Mononuclear cell (primary cell): ENCODE data around the gene LGR6. TPM values are rescaled to one million over a fixed set of nuclear protein-coding genes. Genes with fewer than 3 reads are reported as not detected.

Source experiments
- H3K27me3 ChIP-seq: 2 replicates; pipeline ENCODE4 v1.6.0; 2011; ENCODE audit warnings: low read length, control low read depth; ENCODE audit not compliant: insufficient read depth
- H3K4me1 ChIP-seq: 2 replicates; pipeline ENCODE4 v1.5.1; 2011; ENCODE audit warnings: mild to moderate bottlenecking, low read length, control low read depth; ENCODE audit not compliant: insufficient read depth
- H3K4me3 ChIP-seq: 2 replicates; pipeline ENCODE4 v1.5.1; 2011; ENCODE audit warnings: mild to moderate bottlenecking, low read length, moderate library complexity
- H3K9me3 ChIP-seq: 2 replicates; pipeline ENCODE4 v1.5.1; 2011; ENCODE audit warnings: low read depth, mild to moderate bottlenecking, control low read depth, low read length
- total RNA-seq: library from RNA; depleted of rRNA; stranded (reverse); fragments of >200 nt; gene quantifications from one replicate; pipeline ENCODE4 v1.2.3, GENCODE V29; 2012

The LGR6 gene
- total RNA-seq, 1 donor: 1.3 TPM

GRCh38 chr1:202198366-202198724 is 4.7 kb downstream of the LGR6 start:
- Histone ChIP-seq H3K4me3 (no peak overlapping the region), H3K4me1 (peaks cover 54% of the 10 kb centered on the region), H3K9me3 (no peaks in the 10 kb centered on the region), H3K27me3 (peaks cover 10% of the 10 kb centered on the region)

DNA sequence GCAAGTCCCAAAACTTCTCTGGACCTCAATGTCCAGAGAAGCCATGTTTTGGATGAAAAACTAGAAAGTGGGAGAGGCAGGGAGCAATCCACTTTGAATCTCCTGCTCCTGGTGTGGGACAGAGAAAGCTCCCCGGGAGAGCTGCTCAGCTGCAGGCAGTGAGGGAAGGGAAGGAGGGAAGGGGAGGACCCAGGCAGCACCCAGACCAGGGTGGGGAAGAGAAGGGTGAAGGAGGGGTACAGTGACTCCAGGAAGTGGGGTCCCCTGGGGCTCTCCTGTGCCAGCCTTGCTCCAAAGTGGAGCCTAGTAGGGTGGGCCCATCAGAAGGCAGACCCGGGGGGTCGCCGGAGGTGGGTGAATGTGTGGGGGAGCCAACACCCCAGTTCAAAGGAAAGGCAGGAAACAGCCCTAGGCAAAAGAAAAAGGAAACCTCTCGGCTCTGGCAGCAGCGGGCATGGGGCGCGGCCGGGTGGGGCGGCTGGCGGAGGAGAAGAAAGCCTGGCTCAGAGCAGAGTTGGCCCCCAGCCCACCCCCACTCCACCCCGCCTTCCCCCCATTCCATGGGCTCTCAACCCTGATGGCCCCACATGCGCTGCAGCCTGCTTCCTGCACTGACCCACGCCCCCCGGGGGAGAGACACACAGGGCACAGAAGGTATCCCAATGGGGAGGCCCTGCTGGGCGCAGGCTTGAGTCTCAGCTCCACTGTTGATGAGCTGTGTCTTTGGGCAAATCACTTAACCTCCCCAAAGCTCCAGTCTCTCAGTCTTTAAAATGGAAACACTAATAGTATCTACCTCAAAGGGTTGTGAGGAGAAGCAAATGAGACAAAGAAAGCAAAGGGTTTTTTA is 5.7 kb downstream of the LGR6 start:
- no peak overlapping the region for H3K4me3 ChIP-seq
- H3K9me3 ChIP-seq: no peaks in the 10 kb centered on the region
- peaks cover 53% of the 10 kb centered on the region for H3K4me1 ChIP-seq
- peaks cover 4% of the 10 kb centered on the region for H3K27me3 ChIP-seq

DNA sequence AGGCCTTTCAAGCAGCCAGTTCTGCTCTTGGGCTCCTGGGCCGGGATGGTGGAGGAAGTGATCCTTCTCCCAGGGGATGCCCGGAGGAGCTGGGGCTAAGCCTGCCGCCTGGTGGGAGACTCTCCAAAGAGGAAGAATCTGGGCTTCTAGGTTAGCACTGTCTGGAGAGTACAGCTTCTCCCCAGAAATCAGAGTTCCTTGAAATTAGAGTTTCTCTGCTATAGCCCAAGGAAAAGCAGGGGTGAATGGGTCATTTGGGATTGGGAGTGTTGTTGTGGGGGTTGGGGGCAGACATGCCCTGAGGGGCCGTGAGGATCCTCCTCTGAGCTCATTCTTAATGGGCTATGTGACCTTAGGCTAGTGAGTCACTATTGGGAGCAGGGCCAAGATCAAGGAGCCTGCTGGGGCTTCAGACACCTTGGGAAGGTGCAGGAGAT is 6.5 kb downstream of the LGR6 start:
- peaks cover under 1% of the 10 kb centered on the region for H3K27me3 ChIP-seq
- H3K9me3 ChIP-seq: no peaks in the 10 kb centered on the region
- peaks cover 53% of the 10 kb centered on the region for H3K4me1 ChIP-seq
- no peak overlapping the region for H3K4me3 ChIP-seq

DNA sequence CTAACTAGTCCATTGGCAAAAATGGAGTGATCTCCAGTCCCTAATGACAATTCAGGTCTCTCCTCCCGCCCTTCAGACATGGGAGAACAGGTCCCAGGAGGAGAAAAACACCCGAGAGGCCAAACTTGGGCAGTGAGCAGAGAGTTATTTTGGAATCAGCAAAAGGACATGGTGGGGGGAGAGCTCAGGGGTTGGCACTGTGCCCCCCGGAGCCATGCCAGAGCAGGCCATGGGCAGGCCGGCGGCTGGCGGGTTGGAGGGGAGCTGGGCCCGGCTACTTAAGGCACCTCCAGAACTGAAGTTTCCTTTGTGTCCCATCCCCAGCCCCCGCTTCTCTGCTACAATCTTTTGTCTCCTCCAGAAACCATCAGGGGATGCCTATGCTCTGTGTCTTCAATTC is 7.1 kb downstream of the LGR6 start:
- Histone ChIP-seq H3K4me3 (no peak overlapping the region), H3K27me3 (no peaks in the 10 kb centered on the region), H3K4me1 (peaks cover 53% of the 10 kb centered on the region), H3K9me3 (no peaks in the 10 kb centered on the region)

DNA sequence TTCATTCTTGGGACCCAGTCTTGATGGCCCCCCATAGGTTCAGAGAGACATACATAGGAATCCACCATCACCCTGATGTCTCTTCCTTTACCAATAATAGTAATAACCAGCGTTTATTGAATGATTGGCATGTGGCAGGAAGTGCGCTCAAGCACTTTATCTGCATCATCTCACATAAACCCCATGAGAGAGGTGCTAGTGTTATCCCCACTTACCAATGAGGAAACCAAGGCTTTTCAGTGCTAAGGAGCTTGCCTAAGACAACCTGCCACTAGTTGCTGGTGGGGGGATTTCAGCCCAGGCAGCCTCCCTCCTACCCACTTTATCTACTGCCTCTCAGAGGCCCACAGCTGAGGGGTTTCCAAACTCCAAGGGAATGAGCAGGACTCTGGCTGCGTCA is 7.7 kb downstream of the LGR6 start:
- Histone ChIP-seq H3K4me3 (no peak overlapping the region), H3K27me3 (no peaks in the 10 kb centered on the region), H3K9me3 (no peaks in the 10 kb centered on the region), H3K4me1 (peaks cover 53% of the 10 kb centered on the region)

DNA sequence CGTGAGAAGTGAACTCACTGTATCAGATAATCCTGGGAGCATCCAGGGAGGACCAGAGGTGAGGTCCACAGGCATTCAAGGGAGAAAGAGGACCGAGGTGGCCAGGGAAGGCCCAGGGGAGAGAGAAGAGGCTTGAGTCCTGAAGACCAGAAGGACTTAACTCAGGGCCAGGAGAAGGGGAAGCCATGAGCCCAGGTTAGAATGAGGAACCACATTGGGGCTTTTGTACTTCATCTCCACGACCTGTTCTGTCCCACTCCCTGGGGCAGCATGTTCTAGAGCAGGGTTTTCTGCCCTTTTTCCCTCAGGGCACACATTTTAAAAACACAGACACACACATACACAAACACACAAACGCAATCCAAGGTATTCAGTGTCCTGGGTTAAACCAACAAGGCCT is 8.4 kb downstream of the LGR6 start:
- H3K4me1 ChIP-seq: peaks cover 52% of the 10 kb centered on the region
- H3K4me3 ChIP-seq: no peak overlapping the region
- H3K27me3 ChIP-seq: no peaks in the 10 kb centered on the region
- H3K9me3 ChIP-seq: no peaks in the 10 kb centered on the region

- peaks cover 48% of the 10 kb centered on the region for H3K4me1 ChIP-seq
- no peak overlapping the region for H3K4me3 ChIP-seq
- H3K9me3 ChIP-seq: no peaks in the 10 kb centered on the region
- no peaks in the 10 kb centered on the region for H3K27me3 ChIP-seq
Measured at GRCh38 chr1:202202500-202203168, 9.0 kb downstream of the LGR6 start.

DNA sequence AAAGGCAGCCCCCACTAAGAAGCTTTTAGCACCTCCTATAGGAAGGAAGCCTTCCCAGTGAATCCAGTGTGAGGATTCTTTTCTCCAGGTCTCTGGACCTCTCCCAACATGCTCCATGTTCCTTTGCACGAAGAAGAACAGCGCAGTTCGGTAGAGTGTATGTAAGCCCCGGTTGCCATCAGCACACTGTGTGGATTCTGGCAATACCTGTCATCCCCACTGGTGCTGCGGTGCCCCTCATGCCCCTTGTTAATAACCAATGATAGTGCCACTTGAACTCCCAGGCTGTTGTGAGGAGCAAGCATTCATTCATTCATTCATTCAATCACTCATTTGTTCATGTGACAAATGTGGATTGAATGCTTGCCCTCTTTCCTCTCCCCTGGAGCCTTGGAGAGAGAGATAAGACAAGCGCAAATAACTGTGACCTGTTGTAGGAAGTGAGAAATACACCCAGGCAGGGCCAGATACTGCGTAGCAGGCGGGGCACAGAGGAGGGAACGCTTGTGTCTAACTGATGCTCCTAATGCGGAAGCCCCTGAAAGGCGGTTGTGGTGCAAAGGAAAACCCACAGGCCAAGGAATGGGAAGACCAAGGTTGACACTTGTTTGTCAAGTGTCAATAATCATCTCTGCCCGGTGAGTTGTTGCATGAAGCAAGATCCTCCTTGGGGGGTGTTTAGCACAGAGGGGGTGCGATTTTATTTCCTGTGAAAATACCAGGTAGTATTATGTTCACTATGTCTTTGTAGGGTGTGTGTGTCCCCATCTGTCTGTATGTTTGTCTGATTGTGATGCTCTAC is 9.8 kb downstream of the LGR6 start:
- H3K9me3 ChIP-seq: no peaks in the 10 kb centered on the region
- H3K4me1 ChIP-seq: peaks cover 42% of the 10 kb centered on the region
- H3K4me3 ChIP-seq: no peak overlapping the region
- H3K27me3 ChIP-seq: no peaks in the 10 kb centered on the region

GRCh38 chr1:202204065-202204464 is 10.5 kb downstream of the LGR6 start:
- Histone ChIP-seq H3K27me3 (no peaks in the 10 kb centered on the region), H3K9me3 (no peaks in the 10 kb centered on the region), H3K4me3 (no peak overlapping the region), H3K4me1 (peaks cover 35% of the 10 kb centered on the region)

DNA sequence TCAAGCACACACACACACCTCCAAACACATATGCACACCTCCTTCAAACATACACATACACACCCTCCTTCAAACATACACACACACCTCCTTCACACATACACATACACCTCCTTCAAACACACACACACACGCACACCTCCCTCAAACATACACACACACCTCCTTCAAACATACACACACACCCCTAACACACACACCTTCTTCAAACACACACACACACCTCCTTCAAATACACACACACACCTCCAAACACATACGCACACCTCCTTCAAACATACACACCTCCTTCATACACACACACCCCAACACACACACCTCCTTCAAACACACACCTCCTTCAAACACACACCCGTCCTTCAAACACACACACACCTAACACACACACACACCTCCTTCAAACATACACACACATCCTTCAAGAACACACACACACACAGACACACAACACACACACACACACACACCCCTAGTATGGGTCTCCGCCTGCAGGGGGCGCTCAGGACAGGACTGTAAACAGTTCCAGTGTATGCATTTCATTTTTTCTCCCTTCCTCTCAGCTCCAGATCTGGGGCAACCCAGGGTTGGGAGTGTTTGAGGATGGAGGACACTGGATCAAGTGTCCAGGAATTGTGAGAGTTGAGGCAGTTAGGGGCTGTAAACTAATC is 12.1 kb downstream of the LGR6 start:
- Histone ChIP-seq H3K27me3 (no peaks in the 10 kb centered on the region), H3K4me3 (no peak overlapping the region), H3K4me1 (peaks cover 21% of the 10 kb centered on the region), H3K9me3 (no peaks in the 10 kb centered on the region)

GRCh38 chr1:202207292-202207691 is 13.7 kb downstream of the LGR6 start:
- Histone ChIP-seq H3K27me3 (peaks cover 2% of the 10 kb centered on the region), H3K9me3 (no peaks in the 10 kb centered on the region), H3K4me3 (no peak overlapping the region), H3K4me1 (peaks cover 4% of the 10 kb centered on the region)

GRCh38 chr1:202208351-202208857 is 14.8 kb downstream of the LGR6 start:
- Histone ChIP-seq H3K27me3 (peaks cover 12% of the 10 kb centered on the region), H3K4me3 (no peak overlapping the region), H3K4me1 (no peaks in the 10 kb centered on the region), H3K9me3 (no peaks in the 10 kb centered on the region)

DNA sequence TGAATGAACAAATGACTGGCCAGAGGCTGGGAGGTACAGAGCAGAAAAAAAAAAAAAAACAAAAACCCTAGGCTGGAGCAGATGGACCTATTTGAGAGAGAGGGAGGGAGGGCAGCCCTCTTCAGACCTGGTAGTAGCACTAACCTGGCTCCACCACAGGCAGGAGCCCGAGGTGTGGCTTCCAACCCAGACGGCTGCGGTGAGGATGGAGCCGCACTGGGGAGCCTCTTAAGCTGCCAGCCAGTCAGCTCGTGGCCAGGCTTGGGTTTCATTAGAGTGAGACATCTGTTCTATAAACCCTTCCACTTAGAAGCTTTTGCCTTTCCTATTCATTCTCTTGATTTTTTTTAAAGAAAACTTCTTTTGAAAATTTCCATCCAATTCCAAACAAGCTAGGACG is 16.8 kb downstream of the LGR6 start:
- Histone ChIP-seq H3K4me1 (no peaks in the 10 kb centered on the region), H3K4me3 (no peak overlapping the region), H3K27me3 (peaks cover 28% of the 10 kb centered on the region), H3K9me3 (no peaks in the 10 kb centered on the region)

- Histone ChIP-seq H3K4me3 (no peak overlapping the region), H3K9me3 (no peaks in the 10 kb centered on the region), H3K4me1 (no peaks in the 10 kb centered on the region), H3K27me3 (peaks cover 33% of the 10 kb centered on the region)
Measured at GRCh38 chr1:202210969-202211368, 17.4 kb downstream of the LGR6 start.
